GM12865 (cell line): ENCODE results near the gene KIF26A.
"Not testable (repeated sequence)": the region's sequence is repeated elsewhere in the genome, so short reads cannot be mapped to it uniquely, and the experiment has no call there.

ENCODE experiments used
- DNase-seq: peaks from one replicate; pipeline ENCODE4 v3.0.0; 2010; ENCODE audit warnings: low read depth
- H3K4me3 ChIP-seq: 2 replicates; pipeline ENCODE4 v1.5.1; 2011; ENCODE audit warnings: mild to moderate bottlenecking, low read depth, low read length, control low read depth
- CTCF ChIP-seq: IDR thresholded peaks from 2 replicates; pipeline ENCODE4 v1.5.1; 2011; ENCODE audit warnings: low read length, control low read depth, low read depth, inconsistent platforms; ENCODE audit not compliant: insufficient read depth; ENCODE audit errors: missing control alignments

KIF26A gene

DNA sequence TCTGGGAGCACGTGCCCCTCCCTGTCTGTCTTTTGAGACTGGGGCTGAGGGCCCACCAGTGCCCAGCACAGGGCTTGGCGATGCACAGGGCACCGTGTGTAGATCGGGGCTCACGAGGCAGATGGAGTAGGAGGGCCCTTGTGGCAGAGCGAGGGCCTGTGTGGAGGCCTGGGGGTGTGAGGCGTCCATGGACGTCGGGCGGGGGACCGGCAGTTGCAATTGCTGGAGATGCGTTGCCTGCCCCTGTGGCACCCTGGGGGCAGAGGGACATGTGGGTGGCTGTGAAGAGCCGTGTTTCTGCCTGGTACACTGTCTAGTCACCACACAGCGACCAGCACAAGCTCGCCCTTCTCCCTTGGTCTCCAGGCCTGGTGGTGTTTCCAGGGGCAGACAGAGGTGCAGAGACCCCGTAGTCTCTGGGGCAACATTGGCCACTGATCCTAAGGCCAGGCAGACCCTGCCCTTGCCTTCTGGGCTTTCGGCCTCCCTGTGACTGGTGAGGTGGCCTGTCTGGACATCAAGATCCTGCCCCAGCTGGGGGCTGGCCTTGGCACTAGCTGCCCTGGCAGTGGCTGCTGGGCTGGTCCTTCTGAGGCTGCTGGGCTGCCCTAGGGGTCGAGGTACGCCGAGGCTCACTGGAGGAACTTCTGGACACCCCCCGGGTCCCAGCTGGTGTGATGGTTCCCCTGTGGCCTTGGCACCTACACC is 14.5 kb downstream of the KIF26A start:
- H3K4me3 ChIP-seq, result no peak overlapping the region
- no peak for DNase-seq
- TF ChIP-seq CTCF, result no peak

DNA sequence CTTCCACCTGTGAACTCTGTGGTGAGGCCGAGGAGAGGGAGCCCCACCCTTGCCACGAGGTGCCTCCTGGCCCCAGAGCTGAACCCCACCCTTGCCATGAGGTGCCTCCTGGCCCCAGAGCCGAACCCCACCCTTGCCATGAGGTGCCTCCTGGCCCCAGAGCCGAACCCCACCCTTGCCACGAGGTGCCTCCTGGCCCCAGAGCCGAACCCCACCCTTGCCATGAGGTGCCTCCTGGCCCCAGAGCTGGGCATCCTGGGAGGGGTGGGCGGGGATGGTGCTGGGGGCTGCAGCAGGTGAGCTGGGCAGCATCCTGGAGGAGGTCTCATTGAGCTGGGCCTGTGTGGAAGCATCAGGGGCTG is 15.0 kb downstream of the KIF26A start:
- not testable (repeated sequence) for DNase-seq, H3K4me3 ChIP-seq

GRCh38 chr14:104154246-104154645 is 15.9 kb downstream of the KIF26A start:
- no peak for TF ChIP-seq CTCF
- H3K4me3 ChIP-seq, result no peak overlapping the region
- DNase-seq, result no peak

- H3K4me3 ChIP-seq, result no peak overlapping the region
- no peak for TF ChIP-seq CTCF
- DNase-seq, result no peak
Observed at GRCh38 chr14:104155513-104155912, 17.1 kb downstream of the KIF26A start.

DNA sequence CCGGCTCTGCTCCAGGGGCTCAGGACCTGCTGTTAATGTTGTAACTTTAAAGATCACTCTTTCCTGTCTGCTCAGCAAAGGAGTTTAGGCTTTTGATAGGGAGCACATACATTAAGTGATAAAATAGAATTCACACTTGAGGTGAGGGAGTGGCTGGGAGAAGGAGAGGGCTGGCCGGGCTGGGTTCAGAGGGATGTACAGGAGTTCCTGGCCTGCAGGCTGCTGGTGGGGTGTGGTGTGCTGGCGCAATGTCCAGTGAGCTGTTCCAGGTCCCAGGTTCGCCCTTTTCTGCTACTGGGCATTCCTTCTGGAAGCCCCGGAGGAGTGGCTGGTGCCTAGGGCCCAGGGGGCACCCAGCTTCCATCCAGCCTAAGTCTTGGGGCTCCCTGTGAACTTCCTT is 17.8 kb downstream of the KIF26A start:
- TF ChIP-seq CTCF, result no peak
- no peak overlapping the region for H3K4me3 ChIP-seq
- DNase-seq, result no peak

DNA sequence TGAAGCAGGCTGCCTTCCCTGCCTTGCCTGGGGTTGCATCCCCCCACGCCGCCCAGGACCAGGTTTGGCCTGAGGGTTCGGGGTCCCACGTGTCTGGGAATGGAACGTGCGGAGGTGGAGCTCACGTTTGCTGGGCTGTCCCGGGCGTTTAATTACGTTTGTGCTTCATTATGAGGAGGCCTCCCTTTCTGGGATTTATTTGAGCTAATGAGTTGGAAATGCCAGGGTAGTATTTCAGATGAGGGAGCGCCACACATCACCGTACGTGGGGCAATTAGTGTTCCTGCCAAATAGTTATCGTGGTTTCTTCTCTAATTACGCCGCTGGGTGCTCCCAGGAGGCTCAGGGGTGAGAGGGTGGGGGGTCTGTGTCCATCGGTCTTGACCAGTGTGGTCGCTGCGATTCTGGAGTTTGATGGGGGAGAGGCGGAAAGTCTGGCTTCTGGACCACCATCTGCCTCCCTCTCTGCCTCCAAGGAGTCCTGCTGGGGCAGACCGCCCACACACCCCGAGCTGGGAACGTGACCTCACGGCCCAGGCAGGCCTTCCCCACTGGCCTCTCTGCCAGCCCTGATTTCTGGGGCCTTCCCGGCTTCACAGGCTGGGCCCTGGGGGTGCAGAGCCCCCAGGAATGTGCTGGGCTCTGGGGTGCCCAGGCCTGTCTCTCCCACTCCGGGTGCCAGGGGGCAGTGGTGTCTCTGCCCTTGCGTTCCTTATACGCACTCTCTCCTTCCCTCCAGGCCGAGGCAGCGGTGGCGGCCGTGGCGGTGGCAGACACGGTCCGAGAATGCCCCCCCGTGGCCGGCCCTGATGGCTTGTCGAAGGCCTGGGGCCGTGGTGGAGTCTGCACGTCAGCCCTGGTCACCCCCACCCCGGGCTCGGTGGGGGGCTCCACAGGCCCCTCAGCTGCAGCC is 18.9 kb downstream of the KIF26A start:
- no peak for TF ChIP-seq CTCF
- H3K4me3 ChIP-seq, result no peak overlapping the region
- DNase-seq, result no peak

DNA sequence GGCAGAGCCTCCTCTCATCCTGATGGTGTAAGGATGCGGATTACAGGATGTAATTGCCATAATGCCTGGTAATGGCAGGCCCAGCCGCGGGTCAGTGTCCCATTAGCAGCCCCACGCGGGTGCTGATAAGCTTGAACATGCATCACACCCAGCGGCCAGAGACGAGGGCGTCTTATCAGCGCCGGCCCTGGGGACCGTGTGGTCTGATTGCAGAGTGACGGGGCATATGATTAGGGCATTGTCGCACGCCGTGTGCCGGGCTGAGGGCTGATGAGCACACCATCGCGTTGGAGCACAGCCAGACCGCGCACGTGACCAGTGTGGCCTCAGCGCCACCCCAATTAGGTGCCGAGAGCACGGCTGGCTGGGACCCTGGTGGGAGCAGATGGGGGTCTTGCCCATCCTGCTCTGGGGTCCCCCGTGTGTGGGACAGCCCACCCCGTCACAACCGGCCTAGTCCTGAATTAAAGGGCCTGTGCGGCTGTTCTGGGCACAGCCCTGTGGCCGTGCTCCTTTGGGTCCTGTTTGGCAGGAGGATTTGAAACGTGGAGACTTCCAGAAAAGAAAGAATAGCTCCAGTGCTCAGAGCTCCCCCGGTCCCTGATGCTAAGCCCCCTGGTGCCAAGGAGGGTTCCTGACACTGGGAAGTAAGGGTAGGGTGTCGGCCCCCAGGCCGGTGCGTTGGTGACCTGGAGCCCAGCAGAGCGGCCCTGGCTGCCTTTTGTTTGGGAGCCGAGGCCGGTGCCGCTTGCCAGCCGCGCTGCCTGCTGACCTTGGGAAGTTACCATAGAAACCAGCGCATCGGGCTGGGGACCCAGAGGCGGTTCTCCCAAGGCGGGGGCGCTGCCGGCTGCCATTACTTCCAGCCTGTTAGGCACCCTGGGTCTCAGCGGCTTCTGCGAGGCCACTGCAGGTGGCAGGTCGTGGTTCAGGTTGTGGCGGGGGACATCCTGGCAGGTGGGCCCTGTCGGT is 20.7 kb downstream of the KIF26A start:
- no peak overlapping the region for H3K4me3 ChIP-seq
- no peak for TF ChIP-seq CTCF
- no peak for DNase-seq
